NCI-H345 treated with DMSO at 0.1 percent for 48 hours (cell line): ENCODE data around the gene HAUS6.
"Not testable (repeated sequence)": the region's sequence is repeated elsewhere in the genome, so short reads cannot be mapped to it uniquely, and the experiment has no call there.

Source experiments
- DNase-seq: peaks from one replicate; lab custom pipeline; 2025; ENCODE audit not compliant: unreplicated experiment; lab: John Stamatoyannopoulos, UW

HAUS6 gene

DNA sequence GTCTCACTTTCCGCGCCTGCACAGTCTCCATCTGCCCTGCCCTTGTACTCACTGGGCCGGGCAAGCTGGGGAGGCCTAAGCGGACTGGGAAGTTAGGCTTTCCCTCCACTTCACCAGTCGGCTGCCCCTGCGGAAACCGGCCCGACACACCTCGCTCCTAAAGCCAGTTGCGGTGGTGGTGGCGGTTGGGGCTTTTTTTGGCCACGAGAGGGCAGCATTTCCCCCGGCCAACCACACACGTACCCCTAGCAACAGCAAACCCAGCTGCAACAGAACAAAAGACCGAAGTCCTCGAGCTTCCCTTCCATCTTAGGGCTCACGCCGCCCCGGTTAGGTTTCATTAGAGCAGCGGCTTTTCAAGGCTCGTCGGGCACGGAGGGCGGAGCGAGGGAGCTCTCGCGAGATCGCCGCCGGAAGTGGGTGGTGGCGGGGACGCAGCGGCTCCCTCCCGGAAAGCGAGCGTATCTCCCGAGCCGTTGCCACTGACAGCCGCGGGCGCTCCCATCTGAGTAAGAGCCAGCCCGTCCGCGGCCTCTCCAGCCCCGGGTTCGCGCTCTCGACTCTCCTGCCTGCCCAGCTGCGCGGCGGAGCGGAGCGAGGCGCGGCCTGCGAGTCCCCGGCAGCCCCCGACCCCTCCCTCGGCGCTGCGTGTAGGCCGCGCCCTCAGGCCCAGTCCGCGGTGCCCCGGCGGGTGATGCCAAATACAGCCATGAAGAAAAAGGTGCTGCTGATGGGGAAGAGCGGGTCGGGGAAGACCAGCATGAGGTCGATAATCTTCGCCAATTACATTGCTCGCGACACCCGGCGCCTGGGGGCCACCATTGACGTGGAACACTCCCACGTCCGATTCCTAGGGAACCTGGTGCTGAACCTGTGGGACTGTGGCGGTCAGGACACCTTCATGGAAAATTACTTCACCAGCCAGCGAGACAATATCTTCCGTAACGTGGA, 53.5 kb downstream of the HAUS6 start, which contains the start of gene RRAGA:
RRAGA (plus strand) TSS at position 462 of the 951 bp plus-strand sequence; CDS start at position 695, 233 bp downstream.
- DNase-seq, result peak; percentile 89

DNA sequence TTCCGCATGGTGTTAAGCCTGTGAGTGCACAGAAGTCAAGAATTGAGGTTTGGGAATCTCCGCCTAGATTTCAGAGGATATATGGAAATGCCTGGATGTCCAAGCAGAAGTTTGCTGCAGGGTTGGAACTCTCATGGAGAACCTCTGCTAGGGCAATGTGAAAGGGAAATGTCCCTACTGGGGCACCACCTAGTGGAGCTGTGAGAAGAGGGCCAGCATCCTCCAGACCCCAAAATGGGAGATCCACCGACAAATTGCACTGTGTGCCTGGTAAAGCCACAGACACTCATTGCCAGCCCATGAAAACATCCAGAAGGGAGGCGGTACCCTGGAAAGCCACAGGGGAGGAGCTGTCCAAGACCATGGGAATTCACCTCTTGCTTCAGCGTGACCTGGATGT, 66.1 kb downstream of the HAUS6 start:
- no peak for DNase-seq

DNA sequence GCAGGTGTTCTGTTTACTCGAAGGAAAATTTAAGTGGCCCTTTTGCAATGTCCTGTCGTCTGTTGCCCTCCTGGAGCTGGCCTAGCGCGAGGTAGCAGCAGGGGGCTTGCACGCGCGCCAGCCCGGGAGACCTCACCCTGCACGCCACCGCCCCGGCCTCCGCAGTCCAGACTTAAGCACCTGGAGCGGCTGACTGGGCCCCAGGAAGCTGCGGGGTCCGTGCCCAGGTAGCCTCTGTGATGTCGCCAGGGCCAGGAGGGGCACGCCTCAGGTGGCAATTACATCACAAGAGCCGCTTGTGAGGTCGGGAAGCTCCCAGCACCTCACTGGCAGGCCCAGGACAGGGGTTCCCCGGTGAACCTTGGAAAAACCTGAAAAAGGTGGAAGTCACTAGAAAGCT, 69.7 kb downstream of the HAUS6 start, which contains the start of gene SAXO1:
SAXO1 (minus strand) TSS at position 195 of the 400 bp plus-strand sequence. CDS start 301 bp downstream, outside the sequence.
- DNase-seq, result no peak

DNA sequence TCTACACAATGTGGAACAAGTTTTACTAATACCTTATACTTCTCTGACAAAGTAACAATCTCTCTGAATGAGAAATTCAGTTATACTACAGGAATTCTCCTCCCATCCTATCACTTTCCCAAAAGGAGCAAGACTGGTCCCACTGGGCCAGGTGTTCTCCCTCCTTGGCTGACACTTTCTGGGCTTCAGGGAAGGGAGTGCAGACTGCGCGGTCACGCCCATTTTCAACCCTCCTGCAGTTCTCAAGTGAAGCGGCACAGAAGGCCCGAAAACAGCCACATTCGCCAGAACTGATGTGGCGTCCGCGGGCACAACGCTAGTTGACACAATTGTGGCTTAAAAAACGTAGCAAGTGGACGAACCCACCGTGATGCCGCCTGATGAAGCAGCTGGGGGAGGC, 70.3 kb downstream of the HAUS6 start:
- no peak for DNase-seq

DNA sequence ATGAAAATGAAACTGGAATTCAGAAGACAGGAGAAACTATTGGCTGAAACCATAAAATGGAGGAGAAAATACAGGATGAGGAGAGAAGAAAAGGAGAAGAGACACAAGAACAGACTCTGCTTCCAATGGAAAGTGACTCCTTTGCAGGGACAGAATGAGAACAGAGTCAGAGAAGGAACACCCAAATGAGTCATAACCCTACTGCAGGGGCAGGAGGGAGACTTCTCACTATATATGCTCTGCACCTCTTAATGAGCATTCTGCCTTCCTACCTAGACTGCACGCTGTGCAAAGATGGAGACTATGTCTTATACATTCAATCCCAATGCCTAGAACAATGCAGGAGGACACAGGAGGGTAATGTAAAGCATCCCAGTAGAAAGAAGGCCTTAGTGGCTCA, 71.8 kb downstream of the HAUS6 start:
- no peak for DNase-seq

DNA sequence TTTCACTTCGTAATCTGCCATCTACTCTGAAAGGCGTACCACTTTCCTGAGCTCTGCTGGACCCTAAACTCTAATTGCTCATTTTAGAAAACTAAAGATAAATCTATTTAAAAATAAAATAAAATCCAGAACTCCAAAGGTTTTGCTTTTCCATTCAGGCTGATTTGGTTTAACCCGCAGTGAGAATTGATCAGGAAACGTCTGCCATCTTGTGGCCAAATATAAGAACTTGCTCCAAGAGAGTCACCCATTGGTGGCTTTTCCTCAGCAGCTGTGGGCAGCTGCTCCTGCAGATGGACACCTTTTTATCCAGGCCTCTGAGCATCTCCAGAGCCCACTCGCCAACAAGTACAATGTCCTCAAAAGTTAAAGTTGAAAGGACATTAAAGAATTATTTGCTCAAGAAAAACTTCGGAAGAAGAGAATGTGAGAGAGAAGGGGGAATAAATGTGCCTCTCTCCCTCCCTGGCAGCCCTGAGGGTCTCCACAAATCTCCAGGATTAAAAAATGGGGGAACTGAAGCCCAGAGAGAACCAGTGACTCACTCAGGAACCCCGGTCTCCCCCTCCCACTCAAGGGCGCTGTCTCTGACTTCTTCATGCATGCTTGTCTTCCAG, 73.8 kb downstream of the HAUS6 start:
- DNase-seq, result peak; percentile 70

DNA sequence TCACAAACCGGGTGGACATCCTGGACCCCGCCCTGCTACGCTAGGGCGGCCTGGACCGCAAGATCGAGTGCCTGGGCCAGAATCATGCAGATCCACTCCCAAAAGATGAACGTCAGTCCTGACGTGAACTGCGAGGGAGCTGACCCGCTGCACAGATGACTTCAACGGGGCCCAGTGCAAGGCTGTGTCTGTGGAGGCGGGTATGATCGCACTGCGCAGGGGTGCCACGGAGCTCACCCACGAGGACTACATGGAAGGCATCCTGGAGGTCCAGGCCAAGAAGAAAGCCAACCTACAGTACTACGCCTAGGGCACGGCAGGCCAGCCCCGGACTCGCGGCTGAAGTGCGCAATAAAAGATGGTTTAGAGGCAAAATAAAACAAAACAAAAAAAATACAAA, 74.9 kb downstream of the HAUS6 start:
- no peak for DNase-seq

DNA sequence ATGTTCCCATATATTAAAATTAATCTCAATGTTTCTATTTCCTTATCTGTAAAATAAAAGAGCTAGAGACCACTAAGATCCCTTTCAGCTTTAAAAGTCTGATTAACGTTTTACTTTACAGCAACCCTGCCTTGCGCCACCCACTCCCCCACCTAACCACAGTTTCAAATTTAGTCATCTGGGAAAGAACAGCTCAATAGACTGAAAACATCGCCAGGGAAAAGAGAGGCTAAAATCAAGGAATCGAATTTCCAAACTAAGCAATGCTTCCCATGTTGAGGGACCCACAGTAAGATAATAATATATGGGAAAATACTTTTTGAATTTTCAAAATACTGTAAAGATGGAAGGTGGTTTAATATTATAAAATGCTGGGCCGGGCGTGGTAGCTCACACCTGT, 76.3 kb downstream of the HAUS6 start:
- DNase-seq, result no peak

DNA sequence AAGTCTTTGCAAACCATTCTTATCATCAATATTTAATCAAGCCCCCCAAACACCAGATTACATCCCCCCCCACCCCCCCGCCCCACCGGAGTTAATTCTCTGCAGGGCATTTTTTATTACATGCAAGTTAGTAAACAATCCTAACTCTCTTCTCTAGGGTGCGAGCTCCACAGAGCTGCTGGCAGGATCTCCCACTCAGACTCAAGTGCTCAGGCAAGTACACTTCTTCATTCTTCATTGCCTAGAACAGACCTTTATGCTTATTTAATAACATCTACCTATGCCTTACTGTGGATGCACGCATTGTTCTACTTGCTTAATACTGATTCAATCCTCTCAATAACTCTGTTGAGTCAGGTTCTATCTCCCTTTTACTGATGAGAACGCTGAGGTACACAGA, 79.6 kb downstream of the HAUS6 start:
- no peak for DNase-seq

DNA sequence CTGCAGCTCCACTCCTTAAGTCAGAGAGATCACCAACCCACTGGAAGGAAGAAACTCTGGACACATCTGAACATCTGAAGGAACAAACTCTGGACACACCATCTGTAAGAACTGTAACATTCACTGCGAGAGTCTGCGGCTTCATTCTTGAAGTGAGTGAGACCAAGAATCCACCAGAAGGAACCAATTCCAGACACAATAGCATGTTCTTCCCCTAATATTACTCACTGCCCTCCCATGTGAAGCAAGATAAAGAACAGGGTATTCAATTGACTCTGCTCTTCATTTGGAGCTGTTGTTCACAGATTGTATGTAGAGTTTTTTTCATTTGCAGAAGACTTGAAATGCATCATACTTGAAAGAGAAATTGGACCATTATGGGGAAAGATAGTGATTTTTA, 80.5 kb downstream of the HAUS6 start:
- DNase-seq, result no peak

DNA sequence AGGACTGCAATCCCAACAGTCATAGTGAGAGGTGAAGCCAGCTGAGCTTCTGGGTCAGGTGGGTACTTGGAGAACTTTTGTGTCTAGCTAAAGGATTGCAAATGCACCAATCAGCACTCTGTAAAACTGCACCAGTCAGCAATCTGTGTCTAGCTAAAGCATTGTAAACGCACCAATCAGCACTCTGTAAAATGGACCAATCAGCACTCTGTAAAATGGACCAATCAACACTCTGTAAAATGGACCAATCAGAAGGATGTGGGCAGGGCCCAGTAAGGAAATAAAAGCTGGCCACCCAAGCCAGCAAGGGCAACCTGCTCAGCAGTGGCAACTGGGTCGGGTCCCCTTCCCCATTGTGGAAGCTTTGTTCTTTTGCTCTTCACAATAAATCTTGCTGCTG, 81.1 kb downstream of the HAUS6 start:
- DNase-seq, result not testable (repeated sequence)

DNA sequence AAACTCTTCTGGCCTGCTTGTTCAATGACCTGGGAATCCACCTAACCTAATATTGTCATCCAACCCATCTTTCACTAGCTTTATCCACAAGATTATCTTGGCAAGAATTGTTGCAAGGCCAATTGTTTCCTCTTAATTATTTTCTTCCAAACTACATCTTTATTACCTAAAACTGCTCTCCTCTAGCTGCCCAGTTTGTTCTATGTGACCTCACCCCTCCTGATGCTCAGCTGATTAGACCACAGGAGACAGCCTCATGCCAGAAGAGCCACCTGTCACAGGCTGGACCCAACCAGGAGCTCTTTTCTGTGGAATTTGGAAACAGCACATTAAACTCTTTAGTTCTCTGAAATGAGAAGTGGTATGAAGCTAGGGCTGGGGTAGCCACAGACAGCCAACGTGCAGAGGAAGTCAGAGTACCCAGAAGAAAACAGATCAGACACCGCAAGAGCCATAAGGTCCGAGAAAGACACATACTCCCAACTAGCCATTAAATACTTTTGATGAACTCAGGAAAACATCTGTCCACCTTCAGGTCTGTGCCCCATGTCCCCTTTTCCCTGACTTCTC, 81.7 kb downstream of the HAUS6 start:
- no peak for DNase-seq

DNA sequence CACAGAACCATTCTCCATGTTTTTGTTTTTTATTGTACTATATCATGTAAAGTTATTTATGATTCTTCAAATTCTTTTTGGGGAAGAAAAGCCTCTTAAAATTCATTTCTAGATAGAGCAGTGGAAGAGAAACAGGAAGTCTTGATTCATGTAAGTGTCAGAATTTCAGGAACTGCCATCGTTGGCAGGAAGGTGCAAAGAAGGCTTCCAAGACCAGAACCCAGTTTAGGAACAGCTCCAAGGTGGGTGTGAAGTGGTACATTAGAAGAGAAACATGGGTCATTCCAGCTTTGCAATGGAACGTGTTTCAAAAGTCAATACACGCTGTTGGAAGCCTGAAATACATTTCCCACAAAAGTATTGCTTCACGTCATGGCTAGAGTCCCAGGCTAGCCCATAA, 84.5 kb downstream of the HAUS6 start:
- DNase-seq, result no peak

DNA sequence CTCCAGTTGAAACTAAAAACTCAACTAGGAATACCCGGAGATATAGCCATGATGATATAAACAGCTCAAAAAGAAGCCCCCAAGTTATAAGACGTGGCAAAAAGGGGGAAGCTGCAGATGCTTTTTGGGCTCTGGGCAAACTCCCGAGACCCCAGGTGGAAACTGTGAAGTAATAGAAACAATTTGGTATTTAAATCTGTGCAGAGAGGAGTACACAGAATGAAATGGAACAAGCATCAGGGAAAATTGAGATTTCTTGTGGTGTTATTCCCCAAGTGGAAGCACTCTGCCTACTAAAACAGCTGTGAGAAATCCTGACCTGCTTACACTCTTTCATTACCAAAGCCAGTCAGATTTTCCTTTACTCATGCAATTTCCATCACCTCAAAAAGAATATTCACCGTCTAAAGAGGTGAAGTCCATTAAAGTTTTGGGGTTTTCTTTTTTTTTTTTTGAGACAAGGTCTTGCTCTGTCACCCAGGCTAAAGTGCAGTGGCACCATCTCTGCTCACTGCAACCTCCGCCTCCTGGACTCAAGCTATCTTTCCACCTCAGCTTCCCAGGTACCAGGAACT, 93.2 kb downstream of the HAUS6 start:
- DNase-seq, result no peak
